ENCODE measurements around the gene SCO2. TPM values are rescaled to one million over a fixed set of nuclear protein-coding genes. Genes with fewer than 3 reads are reported as not detected.
A peak's percentile ranks its signal among the peaks of the same experiment; 100 is the strongest.

The SCO2 gene
- total RNA-seq, 4 donors from 2014 or later = 3.5 to 3.9 TPM; not detected in 2

GRCh38 chr22:50483106-50483505 is 42.3 kb downstream of the SCO2 start:
- H3K4me1 ChIP-seq = no peaks in the 10 kb centered on the region
- no peaks in the 10 kb centered on the region for H3K9me3 ChIP-seq
- no peak overlapping the region for H3K27ac ChIP-seq
- H3K27me3 ChIP-seq = peaks cover 12 to 18% of the 10 kb centered on the region in 2 donors
- DNase-seq = no peak
- intact Hi-C loops (cut with DNase I; ENCODE audit: low total_unique reads) = no loop called here
- H3K4me3 ChIP-seq = no peak overlapping the region
- TF ChIP-seq, protein P1, sequence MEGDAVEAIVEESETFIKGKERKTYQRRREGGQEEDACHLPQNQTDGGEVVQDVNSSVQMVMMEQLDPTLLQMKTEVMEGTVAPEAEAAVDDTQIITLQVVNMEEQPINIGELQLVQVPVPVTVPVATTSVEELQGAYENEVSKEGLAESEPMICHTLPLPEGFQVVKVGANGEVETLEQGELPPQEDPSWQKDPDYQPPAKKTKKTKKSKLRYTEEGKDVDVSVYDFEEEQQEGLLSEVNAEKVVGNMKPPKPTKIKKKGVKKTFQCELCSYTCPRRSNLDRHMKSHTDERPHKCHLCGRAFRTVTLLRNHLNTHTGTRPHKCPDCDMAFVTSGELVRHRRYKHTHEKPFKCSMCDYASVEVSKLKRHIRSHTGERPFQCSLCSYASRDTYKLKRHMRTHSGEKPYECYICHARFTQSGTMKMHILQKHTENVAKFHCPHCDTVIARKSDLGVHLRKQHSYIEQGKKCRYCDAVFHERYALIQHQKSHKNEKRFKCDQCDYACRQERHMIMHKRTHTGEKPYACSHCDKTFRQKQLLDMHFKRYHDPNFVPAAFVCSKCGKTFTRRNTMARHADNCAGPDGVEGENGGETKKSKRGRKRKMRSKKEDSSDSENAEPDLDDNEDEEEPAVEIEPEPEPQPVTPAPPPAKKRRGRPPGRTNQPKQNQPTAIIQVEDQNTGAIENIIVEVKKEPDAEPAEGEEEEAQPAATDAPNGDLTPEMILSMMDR (IDR thresholded peaks at IDR 0.05) = no peak
- no peak for TF ChIP-seq POLR2A (IDR thresholded peaks at IDR 0.05)
- H3K36me3 ChIP-seq = no peaks in the 10 kb centered on the region

DNA sequence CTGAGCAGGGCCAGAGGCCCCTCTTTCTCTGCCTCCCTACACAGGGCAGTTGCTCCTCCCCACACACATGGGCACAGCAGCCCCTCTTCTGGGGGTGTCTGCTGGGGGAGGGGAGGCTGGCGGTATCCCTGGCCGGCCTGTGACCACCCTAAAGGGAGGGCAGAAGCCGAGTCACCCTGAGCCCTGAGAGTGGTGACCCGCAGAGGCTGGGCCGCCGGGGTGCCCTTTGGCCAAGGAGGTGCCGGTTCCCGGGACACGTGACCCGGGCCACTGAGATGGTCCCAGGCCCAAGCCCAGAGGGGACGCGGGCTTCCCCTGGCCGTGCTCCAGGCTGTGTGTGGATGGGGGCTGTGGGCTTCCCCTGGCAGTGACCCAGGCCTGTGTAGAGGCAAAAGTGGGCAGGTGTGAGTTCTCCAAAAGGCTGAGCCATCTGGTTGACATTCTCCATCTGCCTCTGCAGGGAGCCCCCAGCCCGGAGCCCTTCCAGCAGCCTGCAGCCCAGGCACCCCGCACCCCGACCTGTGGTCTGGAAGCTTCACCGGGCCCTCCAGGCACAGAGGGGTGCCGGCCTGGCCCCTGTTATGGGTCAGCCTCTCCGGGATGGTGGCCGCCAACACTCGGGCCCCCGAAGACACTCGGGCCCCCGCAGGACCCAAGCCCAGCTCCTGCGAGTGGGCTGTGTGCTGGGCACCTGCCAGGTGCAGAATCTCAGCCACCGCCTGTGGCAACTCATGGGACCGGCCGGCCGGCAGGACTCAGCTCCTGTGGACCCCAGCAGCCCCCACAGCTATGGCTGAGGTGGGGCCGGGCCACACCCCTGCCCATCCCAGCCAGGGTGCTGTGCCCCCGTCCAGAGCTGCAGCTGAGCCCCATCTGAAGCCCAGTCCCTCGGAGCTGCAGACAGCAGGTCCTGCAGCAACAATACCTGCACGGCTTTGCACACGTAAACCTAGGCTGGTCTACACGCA is 43.0 kb downstream of the SCO2 start:
- intact Hi-C loops (cut with DNase I; ENCODE audit: low total_unique reads) = no loop called here
- TF ChIP-seq POLR2A (IDR thresholded peaks at IDR 0.05) = no peak
- TF ChIP-seq, protein P1 (IDR thresholded peaks at IDR 0.05) = no peak
- Histone ChIP-seq H3K4me1 (no peaks in the 10 kb centered on the region), H3K36me3 (no peaks in the 10 kb centered on the region), H3K27ac (no peak overlapping the region), H3K4me3 (no peak overlapping the region), H3K27me3 (peaks cover 12 to 18% of the 10 kb centered on the region in 2 donors), H3K9me3 (no peaks in the 10 kb centered on the region)
- DNase-seq = no peak

- H3K27me3 ChIP-seq = peaks cover 12 to 18% of the 10 kb centered on the region in 2 donors
- no peaks in the 10 kb centered on the region for H3K9me3 ChIP-seq
- no peaks in the 10 kb centered on the region for H3K4me1 ChIP-seq
- no peak for DNase-seq
- H3K36me3 ChIP-seq = no peaks in the 10 kb centered on the region
- no peak for TF ChIP-seq POLR2A (IDR thresholded peaks at IDR 0.05)
- TF ChIP-seq, protein P1 (IDR thresholded peaks at IDR 0.05) = no peak
- no peak within 1 kb of the TSS for H3K27ac ChIP-seq
- intact Hi-C loops (cut with DNase I; ENCODE audit: low total_unique reads) = no loop called here
- H3K4me3 ChIP-seq = peak within 1 kb of the TSS in 1 of 2 donors; percentile 20
Observed at GRCh38 chr22:50481440-50482106, 43.8 kb downstream of the SCO2 start, which contains the start of gene ADM2. TSS of gene ADM2 (plus strand) at chr22:50481543. CDS start at chr22:50481848, 305 bp downstream.

GRCh38 chr22:50481045-50481439 is 44.4 kb downstream of the SCO2 start:
- H3K9me3 ChIP-seq = no peaks in the 10 kb centered on the region
- no peak for DNase-seq
- intact Hi-C loops (cut with DNase I; ENCODE audit: low total_unique reads) = no loop called here
- H3K27me3 ChIP-seq = peaks cover 12 to 18% of the 10 kb centered on the region in 2 donors
- no peaks in the 10 kb centered on the region for H3K36me3 ChIP-seq
- TF ChIP-seq POLR2A (IDR thresholded peaks at IDR 0.05) = no peak
- TF ChIP-seq, protein P1 (IDR thresholded peaks at IDR 0.05) = no peak
- H3K27ac ChIP-seq = no peak overlapping the region
- H3K4me3 ChIP-seq = peak overlapping the region in 1 of 2 donors; percentile 20
- H3K4me1 ChIP-seq = no peaks in the 10 kb centered on the region

GRCh38 chr22:50479721-50480120 is 45.7 kb downstream of the SCO2 start:
- H3K27ac ChIP-seq = no peak overlapping the region
- intact Hi-C loops (cut with DNase I; ENCODE audit: low total_unique reads) = no loop called here
- H3K4me1 ChIP-seq = peaks cover 0 to 4% of the 10 kb centered on the region in 2 donors
- H3K27me3 ChIP-seq = peaks cover 12 to 18% of the 10 kb centered on the region in 2 donors
- DNase-seq = no peak
- no peak overlapping the region for H3K4me3 ChIP-seq
- H3K36me3 ChIP-seq = no peaks in the 10 kb centered on the region
- TF ChIP-seq POLR2A (IDR thresholded peaks at IDR 0.05) = no peak
- TF ChIP-seq, protein P1 (IDR thresholded peaks at IDR 0.05) = no peak
- no peaks in the 10 kb centered on the region for H3K9me3 ChIP-seq
